Erythroblast (primary cell): ENCODE measurements around the gene NRSN2.

ENCODE experiments used
- GATA1 ChIP-seq: IDR thresholded peaks from 2 replicates; pipeline ENCODE4 v1.6.1; 2011; ENCODE audit warnings: low read depth, mild to moderate bottlenecking, control low read depth, low read length, moderate library complexity
- POLR2A ChIP-seq: IDR thresholded peaks from 2 replicates; pipeline ENCODE4 v1.6.1; 2011; ENCODE audit warnings: mild to moderate bottlenecking, low read length

GRCh38 chr20:376750-377149 is 29.8 kb downstream of the NRSN2 start:
- TF ChIP-seq POLR2A (no peak), GATA1 (no peak)
